ENCODE results near the gene ASXL2.

The ASXL2 gene

DNA sequence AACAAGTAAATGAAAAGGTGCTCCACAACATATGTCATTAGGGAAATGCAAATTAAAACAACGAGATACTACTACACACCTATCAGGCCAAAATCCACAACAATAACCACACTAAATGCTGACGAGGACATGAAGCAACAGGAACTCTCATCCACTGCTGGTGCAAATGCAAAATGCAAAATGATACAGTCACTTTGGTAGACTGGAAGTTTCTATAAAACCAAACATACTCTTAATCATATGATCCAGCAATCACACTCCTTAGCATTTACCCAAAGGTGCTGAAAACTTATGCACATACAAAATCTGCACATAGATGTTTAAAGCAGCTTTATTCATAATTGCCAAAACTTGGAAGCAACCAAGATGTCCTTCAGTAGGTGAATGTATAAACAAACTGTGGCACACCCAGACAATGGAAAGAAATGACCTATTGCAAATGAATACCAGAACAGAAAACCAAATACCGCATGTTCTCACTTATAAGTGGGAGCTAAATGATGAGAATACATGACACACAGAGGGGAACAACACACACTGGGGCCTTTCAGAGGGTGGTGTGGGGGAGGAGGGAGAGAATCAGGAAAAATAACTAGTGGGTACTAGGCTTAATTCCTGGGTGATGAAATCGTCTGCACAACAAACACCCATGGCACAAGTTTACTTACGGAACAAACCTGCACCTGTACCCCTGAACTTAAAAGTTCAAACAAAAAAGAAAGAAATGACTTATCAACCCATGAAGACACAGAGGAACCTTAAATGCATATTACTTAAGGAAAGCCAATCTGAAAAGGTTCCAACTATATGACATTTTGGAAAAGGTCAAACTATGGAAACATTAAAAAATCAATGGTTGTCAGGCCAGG, 80.4 kb downstream of the ASXL2 start:
- no peak for FAIRE-seq

GRCh38 chr2:25794544-25795276, 83.6 kb downstream of the ASXL2 start:
- no peak for FAIRE-seq

GRCh38 chr2:25790074-25790790, 88.1 kb downstream of the ASXL2 start:
- FAIRE-seq, result no peak

DNA sequence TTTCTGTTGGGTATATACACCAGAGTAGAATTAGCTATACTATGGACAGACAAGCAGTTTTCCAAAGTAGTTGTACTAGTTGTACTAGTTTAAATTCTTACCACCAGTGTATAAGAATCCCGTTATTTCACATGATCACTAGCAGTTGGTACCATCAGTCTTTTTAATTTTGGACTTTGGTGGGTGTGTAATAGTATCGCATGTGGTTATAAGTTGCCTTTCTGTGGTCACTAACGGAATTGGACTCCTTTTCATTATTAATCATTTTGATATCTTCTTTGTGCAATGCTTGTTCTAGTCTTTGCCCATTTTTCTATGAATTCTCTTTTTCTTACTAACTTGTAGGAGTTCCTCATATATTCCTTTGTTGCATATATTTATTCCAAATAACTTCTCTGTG, 89.8 kb downstream of the ASXL2 start:
- no peak for FAIRE-seq

- FAIRE-seq, result no peak
Measured at GRCh38 chr2:25787020-25787419, 91.3 kb downstream of the ASXL2 start.

GRCh38 chr2:25784404-25784803, 93.9 kb downstream of the ASXL2 start:
- no peak for FAIRE-seq

DNA sequence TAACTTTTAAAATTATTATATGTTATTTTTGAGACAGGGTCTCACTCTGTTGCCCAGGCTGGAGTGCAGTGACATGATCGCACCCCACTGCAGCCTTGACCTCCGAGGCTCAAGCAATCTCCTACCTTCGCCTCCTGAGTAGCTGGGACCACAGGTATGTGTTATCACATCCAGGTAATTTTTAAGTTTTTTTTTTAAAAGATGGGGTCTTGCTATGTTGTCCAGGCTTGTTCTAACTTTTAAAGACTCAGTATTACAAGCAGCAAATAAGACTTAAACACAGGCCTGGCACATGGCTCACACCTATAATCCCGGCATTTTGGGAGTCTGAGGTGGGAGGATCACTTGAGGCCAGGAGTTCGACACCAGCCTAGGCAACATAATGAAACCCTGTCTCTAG, 101.2 kb downstream of the ASXL2 start:
- no peak for FAIRE-seq

- FAIRE-seq, result no peak
Measured at GRCh38 chr2:25772078-25772477, 106.2 kb downstream of the ASXL2 start.

DNA sequence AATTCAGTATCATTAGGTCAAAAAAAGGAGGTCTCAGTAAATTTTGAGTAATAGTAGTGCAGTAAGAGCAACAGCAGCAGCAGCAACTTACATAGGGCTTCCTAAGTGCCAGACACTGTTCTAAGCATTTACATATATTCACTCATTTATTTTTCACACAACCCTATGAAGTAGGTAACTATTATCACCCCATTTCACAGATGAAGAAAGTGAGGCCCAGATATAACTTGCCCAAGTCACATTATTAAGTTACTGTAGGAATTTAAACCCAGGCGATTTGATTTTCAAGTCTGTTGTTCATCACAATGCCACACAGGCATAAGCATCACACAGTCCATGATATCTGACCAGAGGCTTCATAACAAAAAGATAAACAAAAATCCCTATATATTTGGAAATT, 114.7 kb downstream of the ASXL2 start:
- FAIRE-seq, result no peak

DNA sequence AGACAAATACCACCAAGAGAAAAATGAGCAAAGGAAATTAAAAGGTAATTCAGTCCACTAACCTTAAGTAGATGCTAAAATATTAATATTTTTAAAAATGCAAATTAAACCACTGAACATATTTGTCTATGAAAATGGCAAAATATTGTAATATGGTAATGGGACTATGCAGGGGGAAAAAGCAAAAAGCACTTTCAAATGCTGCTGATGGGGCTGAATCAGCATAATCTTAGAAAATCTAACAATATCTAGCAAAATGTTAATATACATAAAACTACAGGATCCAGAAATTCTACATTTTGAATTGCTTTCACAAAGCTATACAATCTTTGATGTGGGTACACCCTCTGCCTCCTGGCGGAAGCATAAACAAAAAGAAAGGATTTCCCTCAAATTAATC, 118.0 kb downstream of the ASXL2 start:
- FAIRE-seq, result no peak

GRCh38 chr2:25758348-25758747, 119.9 kb downstream of the ASXL2 start:
- no peak for FAIRE-seq

DNA sequence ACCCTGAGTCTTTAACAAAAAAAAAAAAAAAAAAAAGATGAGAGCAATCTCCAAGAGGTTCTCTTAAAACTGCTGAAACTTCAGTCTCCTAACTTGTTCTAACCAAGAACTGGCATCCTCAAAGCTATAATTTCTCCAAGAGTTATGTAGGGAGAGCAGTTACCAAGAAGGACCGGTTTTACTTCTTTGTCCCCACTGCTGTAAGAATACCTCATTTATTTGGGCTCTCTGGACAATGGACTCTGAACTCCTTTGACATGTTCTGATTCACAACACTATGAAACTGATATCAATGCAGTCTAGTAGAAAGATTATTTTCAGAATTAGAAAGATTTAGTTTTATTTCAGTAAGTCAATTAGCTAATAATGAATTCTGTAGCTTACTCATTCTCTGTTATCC, 120.4 kb downstream of the ASXL2 start:
- no peak for FAIRE-seq

- FAIRE-seq, result no peak
Measured at GRCh38 chr2:25756536-25756935, 121.8 kb downstream of the ASXL2 start.

- no peak for FAIRE-seq
Measured at GRCh38 chr2:25749676-25750075, 128.6 kb downstream of the ASXL2 start.

GRCh38 chr2:25744055-25744454, 134.2 kb downstream of the ASXL2 start:
- FAIRE-seq, result no peak

DNA sequence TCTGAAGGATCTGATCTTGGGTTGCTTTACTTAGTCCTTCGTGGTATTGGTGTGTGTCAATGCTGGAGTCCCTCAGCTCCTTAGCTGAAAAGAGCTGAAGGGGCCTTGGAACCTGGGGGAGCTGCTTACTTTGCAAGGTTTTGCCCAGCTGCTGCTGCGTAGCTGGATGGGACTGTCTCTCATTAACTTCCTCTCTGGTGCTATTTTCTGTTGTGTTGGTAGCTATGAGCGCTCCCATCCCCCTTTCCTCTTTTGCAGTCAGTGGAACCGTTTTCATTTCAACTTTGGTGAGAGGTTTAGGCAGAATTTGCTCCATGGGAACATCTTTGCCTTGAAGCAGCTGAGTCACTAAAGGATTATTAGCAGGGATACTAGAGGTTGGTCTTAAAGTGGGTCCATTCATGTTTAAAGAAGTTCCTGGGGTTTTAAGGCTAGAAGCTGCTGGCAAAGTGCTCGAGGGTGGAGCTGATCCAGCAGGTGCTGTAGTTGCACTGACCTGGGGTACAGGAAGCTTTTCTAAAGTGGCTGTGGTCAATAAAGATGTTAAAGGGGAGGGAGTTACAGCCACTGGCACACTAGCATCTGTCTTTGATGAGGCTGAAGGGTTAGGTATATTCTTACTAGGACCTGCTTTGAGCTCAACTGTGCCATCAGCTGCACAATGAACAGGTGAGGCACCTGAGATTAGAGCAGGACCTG, 135.0 kb downstream of the ASXL2 start:
- FAIRE-seq, result no peak

GRCh38 chr2:25742501-25742900, 135.8 kb downstream of the ASXL2 start:
- no peak for FAIRE-seq

- no peak for FAIRE-seq
Measured at GRCh38 chr2:25740810-25741381, 137.4 kb downstream of the ASXL2 start.

DNA sequence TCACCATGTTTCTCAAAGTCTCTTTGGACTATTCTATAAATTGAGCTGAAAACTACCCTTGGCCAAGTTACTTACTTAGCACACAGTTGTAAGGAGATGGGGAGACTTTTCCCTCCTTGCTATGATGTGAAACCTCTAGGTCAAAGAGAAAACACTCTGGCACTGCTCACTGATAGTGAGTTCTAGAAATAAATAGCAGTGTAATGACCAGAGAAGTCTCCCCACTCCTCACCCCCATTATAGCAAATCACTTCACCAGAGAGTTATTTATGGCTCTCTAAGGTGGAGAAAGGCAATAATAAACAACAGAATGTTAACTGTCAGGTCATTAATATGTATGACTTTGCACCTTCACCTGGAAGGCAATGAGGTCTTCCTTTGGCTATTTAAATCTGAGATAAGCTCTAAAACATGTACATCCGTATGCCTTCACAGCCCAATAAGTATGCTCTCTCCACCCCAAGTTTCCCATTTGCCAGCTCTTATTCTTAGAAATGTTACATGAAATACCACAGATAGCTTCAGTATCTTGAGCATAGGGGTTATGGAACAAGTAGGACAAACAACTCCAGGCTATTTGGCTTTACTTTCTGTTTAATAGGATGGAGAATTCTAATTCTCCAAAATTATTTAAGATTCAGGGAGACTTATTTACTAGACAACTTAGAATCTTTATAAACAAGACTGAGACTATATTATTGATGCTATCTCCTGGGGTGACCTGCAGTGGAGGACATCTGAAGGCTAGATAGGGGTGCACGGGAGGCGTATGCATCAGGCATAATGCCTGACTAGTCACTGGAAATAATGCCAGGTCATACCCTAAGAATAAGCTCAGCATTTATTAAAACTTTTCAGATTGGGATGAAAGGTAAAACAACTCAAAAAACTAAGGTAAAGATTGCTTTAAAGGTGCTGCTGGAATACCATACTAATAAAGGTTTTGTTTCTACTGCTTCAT, 139.6 kb downstream of the ASXL2 start:
- no peak for FAIRE-seq

GRCh38 chr2:25736899-25737515, 141.3 kb downstream of the ASXL2 start:
- FAIRE-seq, result no peak

GRCh38 chr2:25735835-25736234, 142.5 kb downstream of the ASXL2 start:
- no peak for FAIRE-seq

All from endometrium (tissue), 2 donors.